Kidney (tissue), 14 donors: ENCODE data around the gene FAM110C. TPM values are rescaled to one million over a fixed set of nuclear protein-coding genes. Genes with fewer than 3 reads are reported as not detected.

Source experiments
- DNase-seq, 5 donors: peaks; one replicate each; pipeline ENCODE4 v3.0.0-alpha.2; 2013 to 2020
- FAIRE-seq: peaks from 2 replicates; lab custom pipeline; 2012; peaks lifted over from hg19 to GRCh38; lab: Jason Lieb, UNC
- H3K27ac ChIP-seq, 2 donors: one replicate each; pipeline ENCODE4 v1.7.0; 2013; ENCODE audit warnings: low read depth in 2 of 2, low read length in 2 of 2, inconsistent platforms in 1 of 2
- H3K27me3 ChIP-seq: one replicate; pipeline ENCODE4 v1.7.1; 2013; ENCODE audit warnings: low read length, inconsistent platforms; ENCODE audit not compliant: control insufficient read depth, insufficient read depth
- H3K36me3 ChIP-seq, 3 donors: one replicate each; pipeline versions ENCODE4 v1.7.0 to v1.7.1; 2013; ENCODE audit warnings: low read length in 3 of 3, control low read depth in 1 of 3, inconsistent platforms in 1 of 3; ENCODE audit not compliant: insufficient read depth in 3 of 3, control insufficient read depth in 2 of 3
- H3K4me1 ChIP-seq, 3 donors: one replicate each; pipeline versions ENCODE4 v1.7.0 to v1.7.1; 2013; ENCODE audit warnings: low read length in 3 of 3, inconsistent platforms in 1 of 3, low read depth in 1 of 3; ENCODE audit not compliant: control insufficient read depth in 2 of 3, insufficient read depth in 2 of 3
- H3K4me3 ChIP-seq, 3 donors: one replicate each; pipeline versions ENCODE4 v1.7.0 to v1.8.1; 2013; ENCODE audit warnings: low read length in 3 of 3, control low read depth in 1 of 3, inconsistent platforms in 1 of 3
- H3K9ac ChIP-seq, 3 donors: one replicate each; pipeline versions ENCODE4 v1.7.0 to v1.7.1; 2013; ENCODE audit warnings: low read length in 3 of 3, control low read depth in 1 of 3, inconsistent platforms in 1 of 3
- H3K9me3 ChIP-seq, 3 donors: one replicate each; pipeline versions ENCODE4 v1.7.0 to v1.7.1; 2013; ENCODE audit warnings: low read length in 3 of 3, control low read depth in 1 of 3, inconsistent platforms in 1 of 3; ENCODE audit not compliant: control insufficient read depth in 2 of 3, insufficient read depth in 1 of 3
- CTCF ChIP-seq: IDR thresholded peaks from 3 replicates; pipeline ENCODE4 v1.5.1; 2012; ENCODE audit warnings: mild to moderate bottlenecking, moderate library complexity, borderline replicate concordance; ENCODE audit not compliant: insufficient read depth; ENCODE audit errors: extremely low read depth
- intact Hi-C: fragments of 100-400 bp; cut with DNase I; formaldehyde crosslinking; loops from one replicate; pipeline ENCODE4 v1.11.1; 2022
- polyA plus RNA-seq: library from polyadenylated mRNA; stranded (reverse); fragments of 350-450 nt; fragmentation: Illumina TruSeq; extraction: RNeasy Lipid Tissue Mini Kit (QIAGEN cat#74804); gene quantifications from one replicate; pipeline ENCODE4 v1.2.3, GENCODE V29; 2014; ENCODE audit warnings: low read depth, low replicate concordance; ENCODE audit not compliant: insufficient read depth
- total RNA-seq: library from RNA; stranded (reverse); fragmentation: NEBNext Ultra II Directional; extraction: Animal tissue kit (Norgen Biotek cat#: 25700); gene quantifications from one replicate; pipeline ENCODE4 v1.2.1, GENCODE V29; 2021
- donor health status: control.
- donor health status: control.
- donor health status: control.
- donor health status: control.
- donor health status: control.
- donor health status: DM: yes; HTN: yes; CAD: no.
- donor health status: Normal renal cell carcinoma (clear cell type).

Gene FAM110C
- total and polyA plus RNA-seq, 2 donors from 2014 or later = 8.3 to 48.7 TPM

- Histone ChIP-seq H3K4me3 (no peak overlapping the region), H3K27ac (peak overlapping the region in 1 of 2 donors; percentile 7), H3K4me1 (peaks cover 0 to 10% (median 0%) of the 10 kb centered on the region in 3 donors), H3K9ac (no peak overlapping the region), H3K27me3 (no peaks in the 10 kb centered on the region), H3K36me3 (peaks cover 0 to 8% (median 0%) of the 10 kb centered on the region in 3 donors), H3K9me3 (no peaks in the 10 kb centered on the region)
- no peak for DNase-seq
- no peak for FAIRE-seq
- TF ChIP-seq CTCF = no peak
- intact Hi-C loops = no loop called here
Measured at GRCh38 chr2:33620-34019, 12.7 kb downstream of the FAM110C start.

DNA sequence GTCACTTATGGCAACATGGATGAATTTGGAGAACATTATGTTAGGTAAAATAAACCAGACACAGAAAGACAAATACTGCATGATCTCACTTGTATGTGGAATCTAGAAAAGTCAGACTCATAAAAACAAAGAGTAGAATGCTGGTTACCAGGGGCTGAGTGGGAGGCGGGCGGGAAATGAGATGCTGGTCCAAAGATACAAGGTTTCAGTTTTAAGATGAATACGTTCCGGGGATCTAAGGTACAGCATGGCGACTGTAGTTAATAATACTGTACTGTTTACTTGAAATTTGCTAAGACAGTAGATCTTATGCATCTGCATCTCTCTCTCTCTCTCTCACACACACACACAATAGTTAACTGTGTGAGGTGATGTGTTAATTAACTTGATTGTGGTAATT is 14.2 kb downstream of the FAM110C start:
- peaks cover 0 to 8% (median 0%) of the 10 kb centered on the region in 3 donors for H3K36me3 ChIP-seq
- no peak for FAIRE-seq
- TF ChIP-seq CTCF = no peak

GRCh38 chr2:29253-29652 is 17.1 kb downstream of the FAM110C start:
- FAIRE-seq = no peak
- no peak overlapping the region for H3K27ac ChIP-seq
- H3K9ac ChIP-seq = no peak overlapping the region
- no peaks in the 10 kb centered on the region for H3K27me3 ChIP-seq
- intact Hi-C loops = no loop called here
- H3K4me3 ChIP-seq = no peak overlapping the region
- no peak for TF ChIP-seq CTCF
- H3K4me1 ChIP-seq = peaks cover 0 to 5% (median 0%) of the 10 kb centered on the region in 3 donors
- no peaks in the 10 kb centered on the region for H3K36me3 ChIP-seq
- H3K9me3 ChIP-seq = no peaks in the 10 kb centered on the region
- DNase-seq = no peak

More for the DNA sequence above, 14.2 kb downstream of the FAM110C start:
- H3K27me3 ChIP-seq = no peaks in the 10 kb centered on the region
- no peak for DNase-seq
- H3K27ac ChIP-seq = no peak overlapping the region
- no peak overlapping the region for H3K9ac ChIP-seq
- H3K9me3 ChIP-seq = no peaks in the 10 kb centered on the region
- H3K4me1 ChIP-seq = peaks cover 0 to 10% (median 0%) of the 10 kb centered on the region in 3 donors
- H3K4me3 ChIP-seq = no peak overlapping the region
- intact Hi-C loops = no loop called here
